H1 (cell line): ENCODE results near the gene BSN. TPM values are rescaled to one million over a fixed set of nuclear protein-coding genes. Genes with fewer than 3 reads are reported as not detected.

Experiments
- CTCF ChIA-PET: fragments of 300-600 bp; sonication (Branson Sonifier 250); formaldehyde crosslinking; loops from one replicate; lab custom pipeline; 2021; ENCODE audit not compliant: partially characterized antibody; lab: Charles Lee
- POLR2A ChIA-PET: fragments of 300-600 bp; sonication (Branson Sonifier 250); formaldehyde crosslinking; loops from one replicate; lab custom pipeline; 2021; ENCODE audit warnings: inconsistent platforms; ENCODE audit not compliant: partially characterized antibody; lab: Charles Lee
- DNase-seq, 2 experiments: peaks; one replicate each; pipeline versions ENCODE4 v3.0.0 to v3.0.0-alpha.2; 2010 to 2022; ENCODE audit warnings: low spot score in 2 of 2, low read depth in 1 of 2, mixed read lengths in 1 of 2
- FAIRE-seq: peaks from 2 replicates; lab custom pipeline; 2011; peaks lifted over from hg19 to GRCh38; lab: Jason Lieb, UNC
- H2AFZ ChIP-seq: 2 replicates; pipeline ENCODE4 v1.8.1; 2012; ENCODE audit warnings: low read length, inconsistent platforms
- H2AK5ac ChIP-seq: 2 replicates; pipeline ENCODE4 v1.6.1; 2013; ENCODE audit warnings: low read depth, low read length
- H2BK120ac ChIP-seq: replicated peaks from 2 replicates; pipeline ENCODE3; 2013; ENCODE audit warnings: low read depth, low read length, inconsistent platforms
- H2BK12ac ChIP-seq: 2 replicates; pipeline ENCODE4 v1.6.1; 2013; ENCODE audit warnings: low read depth, low read length
- H2BK15ac ChIP-seq: 2 replicates; pipeline ENCODE4 v1.6.1; 2013; ENCODE audit warnings: low read length
- H2BK20ac ChIP-seq: 2 replicates; pipeline ENCODE4 v1.6.1; 2013; ENCODE audit warnings: low read length
- H2BK5ac ChIP-seq: 2 replicates; pipeline ENCODE4 v1.6.1; 2013; ENCODE audit warnings: low read depth, low read length
- H3K14ac ChIP-seq: 2 replicates; pipeline ENCODE4 v1.6.1; 2013; ENCODE audit warnings: inconsistent platforms; ENCODE audit not compliant: insufficient read length
- H3K18ac ChIP-seq: 2 replicates; pipeline ENCODE4 v1.6.1; 2013; ENCODE audit warnings: low read length; ENCODE audit errors: extremely low read depth
- H3K23ac ChIP-seq: 2 replicates; pipeline ENCODE4 v1.6.1; 2013; ENCODE audit warnings: inconsistent platforms; ENCODE audit not compliant: insufficient read length
- H3K23me2 ChIP-seq: 2 replicates; pipeline ENCODE4 v1.6.1; 2013; ENCODE audit warnings: low read depth, low read length
- H3K27ac ChIP-seq: 2 replicates; pipeline ENCODE4 v1.6.1; 2011; ENCODE audit warnings: low read depth, low read length, inconsistent platforms
- H3K27me3 ChIP-seq, 4 experiments: replicated peaks in 1 of 4; 1 replicate in 1 of 4; 2 replicates in 3 of 4; pipeline versions ENCODE4 v1.6.1 to v1.8.1; 2011 to 2013; ENCODE audit warnings: low read length in 3 of 4, mild to moderate bottlenecking in 3 of 4, inconsistent platforms in 2 of 4, mixed read lengths in 2 of 4, moderate library complexity in 1 of 4; ENCODE audit not compliant: control insufficient read depth in 3 of 4, insufficient read depth in 3 of 4; ENCODE audit errors: extremely low read depth in 1 of 4
- H3K36me3 ChIP-seq, 4 experiments: 2 replicates each; pipeline versions ENCODE4 v1.6.1 to v1.8.1; 2011 to 2013; ENCODE audit warnings: mild to moderate bottlenecking in 4 of 4, low read length in 3 of 4, moderate library complexity in 2 of 4, control low read depth in 1 of 4, inconsistent platforms in 1 of 4; ENCODE audit not compliant: insufficient read depth in 4 of 4, control insufficient read depth in 2 of 4
- H3K4ac ChIP-seq: replicated peaks from 2 replicates; pipeline ENCODE3; 2013; ENCODE audit warnings: low read length, low read depth, mixed read lengths, inconsistent platforms; ENCODE audit not compliant: insufficient read length
- H3K4me1 ChIP-seq, 4 experiments: replicated peaks in 1 of 4; 1 replicate in 1 of 4; 2 replicates in 3 of 4; pipeline versions ENCODE4 v1.6.1 to v1.8.1; 2011 to 2013; ENCODE audit warnings: low read length in 3 of 4, inconsistent platforms in 2 of 4, mixed read lengths in 1 of 4; ENCODE audit not compliant: insufficient read depth in 4 of 4, control insufficient read depth in 3 of 4
- H3K4me2 ChIP-seq, 2 experiments: 2 replicates each; pipeline versions ENCODE4 v1.6.1 to v1.8.1; 2011 to 2013; ENCODE audit warnings: low read depth in 2 of 2, low read length in 2 of 2, control low read depth in 1 of 2, inconsistent platforms in 1 of 2, mild to moderate bottlenecking in 1 of 2; ENCODE audit not compliant: insufficient read depth in 1 of 2
- H3K4me3 ChIP-seq, 4 experiments: fragments of 200-600, 300-600 bp in 1 of 4; sonication (generic), shearing (Covaris generic), sonication (Bioruptor Twin) in 1 of 4; 2 replicates each; pipeline versions ENCODE4 v1.5.1 to v1.8.1; 2011 to 2016; ENCODE audit warnings: low read length in 4 of 4, low read depth in 3 of 4, control low read depth in 2 of 4, inconsistent platforms in 2 of 4, mild to moderate bottlenecking in 2 of 4, mixed read lengths in 1 of 4, moderate library complexity in 1 of 4; ENCODE audit not compliant: insufficient read depth in 2 of 4; ENCODE audit errors: extremely low read depth in 1 of 4
- H3K56ac ChIP-seq: replicated peaks from 2 replicates; pipeline ENCODE3; 2013; ENCODE audit warnings: low read depth, mild to moderate bottlenecking, mixed read lengths, low read length, inconsistent platforms; ENCODE audit not compliant: insufficient read length
- H3K79me1 ChIP-seq: 2 replicates; pipeline ENCODE4 v1.6.1; 2013; ENCODE audit warnings: low read depth, low read length, control low read depth
- H3K79me2 ChIP-seq, 2 experiments: 2 replicates each; pipeline versions ENCODE4 v1.6.1 to v1.8.1; 2012 to 2013; ENCODE audit warnings: low read length in 2 of 2, mild to moderate bottlenecking in 2 of 2, inconsistent platforms in 1 of 2; ENCODE audit not compliant: insufficient read depth in 2 of 2, control insufficient read depth in 1 of 2
- H3K9ac ChIP-seq, 4 experiments: replicated peaks in 1 of 4; 1 replicate in 1 of 4; 2 replicates in 3 of 4; pipeline versions ENCODE4 v1.6.1 to v1.8.1; 2011 to 2013; ENCODE audit warnings: low read depth in 3 of 4, low read length in 3 of 4, control low read depth in 2 of 4, mild to moderate bottlenecking in 2 of 4, moderate library complexity in 2 of 4, inconsistent platforms in 1 of 4; ENCODE audit errors: extremely low read depth in 1 of 4
- H3K9me3 ChIP-seq, 2 experiments: 2 replicates each; pipeline versions ENCODE4 v1.6.1 to v1.8.1; 2012 to 2013; ENCODE audit warnings: mild to moderate bottlenecking in 2 of 2, moderate library complexity in 2 of 2, control low read depth in 1 of 2, inconsistent platforms in 1 of 2, low read depth in 1 of 2, low read length in 1 of 2, mixed read lengths in 1 of 2; ENCODE audit not compliant: insufficient read depth in 2 of 2
- H4K20me1 ChIP-seq, 2 experiments: replicated peaks in 1 of 2; 2 replicates each; pipeline versions ENCODE3 to v1.8.1; 2011 to 2013; ENCODE audit warnings: inconsistent platforms in 2 of 2, low read length in 2 of 2, mild to moderate bottlenecking in 1 of 2; ENCODE audit not compliant: insufficient read depth in 2 of 2, control insufficient read depth in 1 of 2
- H4K5ac ChIP-seq: 2 replicates; pipeline ENCODE4 v1.6.1; 2013; ENCODE audit warnings: low read length, low read depth, mixed read lengths, inconsistent platforms; ENCODE audit not compliant: insufficient read length
- H4K8ac ChIP-seq: 2 replicates; pipeline ENCODE4 v1.8.0; 2013; ENCODE audit warnings: mild to moderate bottlenecking, moderate library complexity, low read length, inconsistent platforms; ENCODE audit not compliant: insufficient read depth; ENCODE audit errors: extremely low read depth
- H4K91ac ChIP-seq: replicated peaks from 2 replicates; pipeline ENCODE3; 2013; ENCODE audit warnings: low read length, mixed read lengths, inconsistent platforms; ENCODE audit not compliant: insufficient read length
- EGR1 ChIP-seq: IDR thresholded peaks from 2 replicates; pipeline ENCODE4 v1.6.1; 2011; ENCODE audit warnings: low read depth, low read length, borderline replicate concordance
- GTF2F1 ChIP-seq: IDR thresholded peaks from 2 replicates; pipeline ENCODE4 v1.6.1; 2012; ENCODE audit warnings: low read depth, low read length, improper control_type of control experiment, borderline replicate concordance
- KDM4A ChIP-seq: IDR thresholded peaks from one replicate; pipeline ENCODE4 v1.7.1; 2012; ENCODE audit warnings: low read depth, mild to moderate bottlenecking, moderate library complexity, low read length, inconsistent platforms; ENCODE audit not compliant: severe bottlenecking
- WGBS, 2 experiments: shearing (Covaris generic) in 1 of 2; methylation state at CpG; one replicate each; pipeline versions ENCODE4 v1.1.6 to v1.1.7; 2013 to 2015; ENCODE audit warnings: low lambda C conversion rate in 2 of 2, mixed read lengths in 2 of 2, inconsistent platforms in 1 of 2, low coverage in 1 of 2, missing lambda C conversion rate in 1 of 2; ENCODE audit not compliant: insufficient replicate concordance in 2 of 2, insufficient coverage in 1 of 2, insufficient read length in 1 of 2; ENCODE audit errors: extremely low coverage in 1 of 2, missing lambda C conversion rate in 1 of 2; 5-methylcytosine and 5-hydroxymethylcytosine counted together
- polyA plus RNA-seq, 7 experiments: library from polyadenylated mRNA; depleted of rRNA in 3 of 7; stranded (reverse) in 5 of 7; unstranded in 2 of 7; fragments of >200 nt in 5 of 7; fragments of 200-250 nt in 2 of 7; gene quantifications; 1 replicate in 5 of 7; 2 replicates in 1 of 7; 4 replicates in 1 of 7; pipeline versions ENCODE4 v1.2.1 to v1.2.3, GENCODE V29; 2011 to 2013; ENCODE audit warnings: missing spikeins in 2 of 7, mixed read lengths in 2 of 7
- total RNA-seq: library from RNA; stranded (reverse); fragmentation: NEBNext Ultra II Directional; extraction: Animal tissue kit (Norgen Biotek cat#: 25700); gene quantifications from 2 replicates; pipeline ENCODE4 v1.2.1, GENCODE V29; 2021

The BSN gene
- total and polyA plus RNA-seq, 2 of the 8 experiments (the other 6 are each of a cell fraction or from before 2014, with no cell fraction given): 0.60 to 3.0 TPM

GRCh38 chr3:49506906-49507305, 47.4 kb upstream of the BSN start:
- no peak overlapping the region for H3K9ac ChIP-seq
- peaks cover 3 to 19% (median 12%) of the 10 kb centered on the region in 4 experiments; a peak in 6 of 8 replicates for H3K36me3 ChIP-seq
- H3K14ac ChIP-seq: no peak overlapping the region
- no peaks in the 10 kb centered on the region for H3K23me2 ChIP-seq
- no peak overlapping the region for H2BK15ac ChIP-seq
- no peak overlapping the region for H3K23ac ChIP-seq
- peaks cover 0 to 2% of the 10 kb centered on the region in 2 experiments for H4K20me1 ChIP-seq
- no peaks in the 10 kb centered on the region for H3K27me3 ChIP-seq
- no peak overlapping the region for H4K8ac ChIP-seq
- no peak overlapping the region for H2AFZ ChIP-seq
- H3K27ac ChIP-seq: no peak overlapping the region
- no peak overlapping the region for H2BK120ac ChIP-seq
- H2BK5ac ChIP-seq: no peak overlapping the region
- H3K4me3 ChIP-seq: no peak overlapping the region
- no peak overlapping the region for H4K5ac ChIP-seq
- no peak overlapping the region for H2AK5ac ChIP-seq
- H3K4me1 ChIP-seq: no peaks in the 10 kb centered on the region
- no peak overlapping the region for H2BK20ac ChIP-seq
- no peak overlapping the region for H3K4ac ChIP-seq
- no peak overlapping the region for H3K4me2 ChIP-seq
- H3K9me3 ChIP-seq: no peaks in the 10 kb centered on the region
- H2BK12ac ChIP-seq: no peak overlapping the region
- no peak for DNase-seq
- H3K79me1 ChIP-seq: no peaks in the 10 kb centered on the region; the same call in 1 of the 2 replicates
- H3K18ac ChIP-seq: no peak overlapping the region
- FAIRE-seq: no peak
- no peak overlapping the region for H4K91ac ChIP-seq
- ChIA-PET POLR2A (interaction anchor here (2.2 kb wide), 1 partner anchor 13 kb away, joined by 4 read pairs; no protein-coding TSS in a partner anchor), CTCF (no interaction called here)
- no peak overlapping the region for H3K56ac ChIP-seq
- peaks cover 0 to 57% of the 10 kb centered on the region in 2 experiments; a peak in 2 of 4 replicates for H3K79me2 ChIP-seq
- 90% methylated on average over 3 of the region's 3 CpGs; no CpG with 5 or more reads in 1 of the 2 experiments for WGBS, 2 experiments
- TF ChIP-seq EGR1: no peak
- no peak for TF ChIP-seq KDM4A
- no peak for TF ChIP-seq GTF2F1
